ENCODE measurements around the gene DHH.

DNA sequence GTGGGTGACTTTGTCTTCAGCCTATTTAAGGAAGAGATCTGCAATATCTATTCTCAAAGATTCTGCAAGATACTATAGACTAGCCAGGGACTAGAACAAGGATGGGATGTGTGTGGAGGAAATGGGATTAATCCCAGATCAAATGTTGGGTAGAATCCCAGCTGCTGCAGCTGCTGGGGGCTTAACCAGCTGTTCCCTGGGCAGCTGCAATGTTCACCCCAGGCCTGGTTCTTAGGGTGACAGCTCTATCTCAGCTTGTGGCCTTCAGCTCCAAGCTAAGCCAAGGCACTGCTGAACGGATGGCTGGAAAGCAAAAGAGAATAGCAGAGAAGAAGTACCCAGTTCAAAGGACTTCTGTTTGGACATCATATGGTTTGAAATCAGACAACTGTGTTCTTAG is 14.8 kb downstream of the DHH start:
- TF ChIP-seq, protein P1, sequence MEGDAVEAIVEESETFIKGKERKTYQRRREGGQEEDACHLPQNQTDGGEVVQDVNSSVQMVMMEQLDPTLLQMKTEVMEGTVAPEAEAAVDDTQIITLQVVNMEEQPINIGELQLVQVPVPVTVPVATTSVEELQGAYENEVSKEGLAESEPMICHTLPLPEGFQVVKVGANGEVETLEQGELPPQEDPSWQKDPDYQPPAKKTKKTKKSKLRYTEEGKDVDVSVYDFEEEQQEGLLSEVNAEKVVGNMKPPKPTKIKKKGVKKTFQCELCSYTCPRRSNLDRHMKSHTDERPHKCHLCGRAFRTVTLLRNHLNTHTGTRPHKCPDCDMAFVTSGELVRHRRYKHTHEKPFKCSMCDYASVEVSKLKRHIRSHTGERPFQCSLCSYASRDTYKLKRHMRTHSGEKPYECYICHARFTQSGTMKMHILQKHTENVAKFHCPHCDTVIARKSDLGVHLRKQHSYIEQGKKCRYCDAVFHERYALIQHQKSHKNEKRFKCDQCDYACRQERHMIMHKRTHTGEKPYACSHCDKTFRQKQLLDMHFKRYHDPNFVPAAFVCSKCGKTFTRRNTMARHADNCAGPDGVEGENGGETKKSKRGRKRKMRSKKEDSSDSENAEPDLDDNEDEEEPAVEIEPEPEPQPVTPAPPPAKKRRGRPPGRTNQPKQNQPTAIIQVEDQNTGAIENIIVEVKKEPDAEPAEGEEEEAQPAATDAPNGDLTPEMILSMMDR (IDR thresholded peaks at IDR 0.05; ENCODE audit: extremely low read depth in 1 of 2, insufficient read depth in 1 of 2, low read depth in 1 of 2, low read length in 2 of 2) = no peak
- TF ChIP-seq EZH2 (IDR thresholded peaks at IDR 0.05; ENCODE audit: borderline replicate concordance, low read depth, low read length, severe bottlenecking) (no peak), POLR2AphosphoS5 (IDR thresholded peaks at IDR 0.05; ENCODE audit: insufficient read depth, low read depth, low read length) (no peak), POLR2A (IDR thresholded peaks at IDR 0.05; ENCODE audit: low read depth, low read length) (no peak), FOS (IDR thresholded peaks at IDR 0.05; ENCODE audit: borderline replicate concordance, insufficient read depth, low read length) (no peak), JUN (IDR thresholded peaks at IDR 0.05; ENCODE audit: borderline replicate concordance, insufficient read depth, insufficient read length, low read depth) (no peak)
- TF ChIP-seq, protein P2, sequence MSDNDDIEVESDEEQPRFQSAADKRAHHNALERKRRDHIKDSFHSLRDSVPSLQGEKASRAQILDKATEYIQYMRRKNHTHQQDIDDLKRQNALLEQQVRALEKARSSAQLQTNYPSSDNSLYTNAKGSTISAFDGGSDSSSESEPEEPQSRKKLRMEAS (IDR thresholded peaks at IDR 0.05; ENCODE audit: insufficient read depth, insufficient read length) = no peak

Measured in endothelial cell of umbilical vein (primary cell).